ENCODE measurements around the gene SMAD3.
A peak's percentile ranks its signal among the peaks of the same experiment; 100 is the strongest.
"Not testable (repeated sequence)": the region's sequence is repeated elsewhere in the genome, so short reads cannot be mapped to it uniquely, and the experiment has no call there.

The SMAD3 gene

GRCh38 chr15:67146234-67146633 is 80.8 kb downstream of the SMAD3 start:
- DNase-seq: no peak

GRCh38 chr15:67146875-67147381 is 81.5 kb downstream of the SMAD3 start:
- DNase-seq: peak; percentile 35

- DNase-seq: no peak
Measured at GRCh38 chr15:67147396-67147949, 82.1 kb downstream of the SMAD3 start.

- no peak for DNase-seq
Measured at GRCh38 chr15:67148196-67148701, 82.8 kb downstream of the SMAD3 start.

GRCh38 chr15:67149068-67149772 is 83.8 kb downstream of the SMAD3 start:
- no peak for DNase-seq

GRCh38 chr15:67149773-67150022 is 84.3 kb downstream of the SMAD3 start:
- no peak for DNase-seq

GRCh38 chr15:67150023-67150860 is 84.8 kb downstream of the SMAD3 start:
- DNase-seq: peak; percentile 25

- DNase-seq: no peak
Measured at GRCh38 chr15:67152429-67152828, 87.0 kb downstream of the SMAD3 start.

- DNase-seq: not testable (repeated sequence)
Measured at GRCh38 chr15:67153044-67153443, 87.6 kb downstream of the SMAD3 start.

GRCh38 chr15:67154249-67154648 is 88.8 kb downstream of the SMAD3 start:
- no peak for DNase-seq

GRCh38 chr15:67156426-67156825 is 91.0 kb downstream of the SMAD3 start:
- DNase-seq: no peak

- no peak for DNase-seq
Measured at GRCh38 chr15:67156834-67157233, 91.4 kb downstream of the SMAD3 start.

- DNase-seq: no peak
Measured at GRCh38 chr15:67157521-67158252, 92.3 kb downstream of the SMAD3 start.

GRCh38 chr15:67158367-67158766 is 93.0 kb downstream of the SMAD3 start:
- no peak for DNase-seq

GRCh38 chr15:67161412-67161811 is 96.0 kb downstream of the SMAD3 start:
- DNase-seq: no peak

GRCh38 chr15:67161881-67162280 is 96.5 kb downstream of the SMAD3 start:
- DNase-seq: no peak

GRCh38 chr15:67163180-67163579 is 97.8 kb downstream of the SMAD3 start:
- DNase-seq: no peak

GRCh38 chr15:67164401-67164791 is 99.0 kb downstream of the SMAD3 start:
- no peak for DNase-seq

- DNase-seq: no peak
Measured at GRCh38 chr15:67164811-67165253, 99.4 kb downstream of the SMAD3 start.

GRCh38 chr15:67165254-67166253 is 100.2 kb downstream of the SMAD3 start:
- no peak for DNase-seq

GRCh38 chr15:67166280-67167009 is 101.0 kb downstream of the SMAD3 start:
- no peak for DNase-seq

All from stimulated activated CD4-positive, alpha-beta T cell treated with anti-CD3 and anti-CD28 coated beads, Interleukin-4, amount 100 ng/mL, for 1 hour (primary cell).